Measurements from ENCODE around the gene SLAIN2. TPM values are rescaled to one million over a fixed set of nuclear protein-coding genes. Genes with fewer than 3 reads are reported as not detected.
A peak's percentile ranks its signal among the peaks of the same experiment; 100 is the strongest.

SLAIN2 gene
- total RNA-seq, 1 donor from 2014 or later, result 62.1 TPM

- TF ChIP-seq CTCF (IDR thresholded peaks at IDR 0.05), result no peak
- H3K4me3 Mint-ChIP-seq, result peak overlapping the region; percentile 97
- no peaks in the 10 kb centered on the region for H3K9me3 Mint-ChIP-seq
- ATAC-seq (ENCODE audit: low read depth), result no peak
- peak overlapping the region; percentile 2 for H3K27ac Mint-ChIP-seq
- DNase-seq, result no peak
- intact Hi-C loops (cut with micrococcal nuclease), result loop anchor here (5.0 to 10.0 kb wide), 5 partner anchors 146 to 562 kb away; partner anchors contain the start of genes CNGA1, NIPAL1 and OCIAD2
- ChIA-PET POLR2A (interaction anchor here (0.6 to 0.7 kb wide), 2 partner anchors 360 to 438 kb away, joined by 4 to 11 read pairs; no protein-coding TSS in a partner anchor), CTCF (no interaction called here)
- no peaks in the 10 kb centered on the region for H3K27me3 Mint-ChIP-seq
- H3K4me1 Mint-ChIP-seq, result peaks cover 56% of the 10 kb centered on the region
- H3K36me3 Mint-ChIP-seq (ENCODE audit: low read depth), result peaks cover 6% of the 10 kb centered on the region
Observed at GRCh38 chr4:48343035-48343434, 1.7 kb downstream of the SLAIN2 start.

- Mint-ChIP-seq H3K4me3 (peak overlapping the region; percentile 97), H3K36me3 (ENCODE audit: low read depth) (peaks cover 6% of the 10 kb centered on the region), H3K27me3 (no peaks in the 10 kb centered on the region), H3K27ac (no peak overlapping the region), H3K4me1 (peaks cover 57% of the 10 kb centered on the region), H3K9me3 (no peaks in the 10 kb centered on the region)
- ATAC-seq (ENCODE audit: low read depth), result no peak
- CTCF ChIA-PET, result no interaction called here
- no peak for DNase-seq
- TF ChIP-seq CTCF (IDR thresholded peaks at IDR 0.05), result no peak
- intact Hi-C loops (cut with micrococcal nuclease), result loop anchor here (5.0 to 10.0 kb wide), 5 partner anchors 146 to 561 kb away; partner anchors contain the start of genes CNGA1, NIPAL1 and OCIAD2
- POLR2A ChIA-PET, result no interaction called here
Observed at GRCh38 chr4:48343551-48343950, 2.2 kb downstream of the SLAIN2 start.

- TF ChIP-seq CTCF (IDR thresholded peaks at IDR 0.05), result no peak
- POLR2A ChIA-PET, result no interaction called here
- Mint-ChIP-seq H3K36me3 (ENCODE audit: low read depth) (peaks cover 6% of the 10 kb centered on the region), H3K4me1 (peaks cover 61% of the 10 kb centered on the region), H3K9me3 (no peaks in the 10 kb centered on the region), H3K27me3 (no peaks in the 10 kb centered on the region), H3K4me3 (no peak overlapping the region), H3K27ac (no peak overlapping the region)
- CTCF ChIA-PET, result interaction anchor here (1.8 kb wide), 1 partner anchor 9 kb away, joined by 3 read pairs; no protein-coding TSS in a partner anchor
- intact Hi-C loops (cut with micrococcal nuclease), result loop anchor here (10.0 kb wide), 1 partner anchor 559 kb away; the partner anchor contains the start of gene OCIAD2
- ATAC-seq (ENCODE audit: low read depth) (no peak), DNase-seq (no peak)
Observed at GRCh38 chr4:48345542-48345941, 4.2 kb downstream of the SLAIN2 start.

GRCh38 chr4:48346594-48346993 is 5.3 kb downstream of the SLAIN2 start:
- no peak for ATAC-seq (ENCODE audit: low read depth)
- H3K27me3 Mint-ChIP-seq, result no peaks in the 10 kb centered on the region
- H3K27ac Mint-ChIP-seq, result no peak overlapping the region
- POLR2A ChIA-PET, result interaction anchor here (0.6 kb wide), 1 partner anchor 51 kb away, joined by 6 read pairs; no protein-coding TSS in a partner anchor
- H3K4me1 Mint-ChIP-seq, result peaks cover 69% of the 10 kb centered on the region
- no peaks in the 10 kb centered on the region for H3K9me3 Mint-ChIP-seq
- H3K36me3 Mint-ChIP-seq (ENCODE audit: low read depth), result peaks cover under 1% of the 10 kb centered on the region
- intact Hi-C loops (cut with micrococcal nuclease), result loop anchor here (10.0 kb wide), 1 partner anchor 558 kb away; the partner anchor contains the start of gene OCIAD2
- CTCF ChIA-PET, result no interaction called here
- DNase-seq, result no peak
- H3K4me3 Mint-ChIP-seq, result no peak overlapping the region
- no peak for TF ChIP-seq CTCF (IDR thresholded peaks at IDR 0.05)

GRCh38 chr4:48347282-48347921 is 6.1 kb downstream of the SLAIN2 start:
- ChIA-PET CTCF (interaction anchor here (1.1 kb wide), 1 partner anchor 72 kb away, joined by 3 read pairs; no protein-coding TSS in a partner anchor), POLR2A (no interaction called here)
- Mint-ChIP-seq H3K4me3 (no peak overlapping the region), H3K9me3 (peaks cover 2% of the 10 kb centered on the region), H3K36me3 (ENCODE audit: low read depth) (peaks cover 4% of the 10 kb centered on the region), H3K27me3 (no peaks in the 10 kb centered on the region), H3K4me1 (peaks cover 71% of the 10 kb centered on the region), H3K27ac (no peak overlapping the region)
- DNase-seq (no peak), ATAC-seq (ENCODE audit: low read depth) (no peak)
- no peak for TF ChIP-seq CTCF (IDR thresholded peaks at IDR 0.05)
- intact Hi-C loops (cut with micrococcal nuclease), result loop anchor here (10.0 kb wide), 1 partner anchor 557 kb away; the partner anchor contains the start of gene OCIAD2

Measured in activated B cell treated with CpG ODN at 0.5 μM for 24 hours (primary cell).